Activated T-helper 1 cell treated with Interleukin-2 at 50 U/mL for 16 hours (primary cell): Measurements from ENCODE around the gene DIABLO.
"Not testable (repeated sequence)": the region's sequence is repeated elsewhere in the genome, so short reads cannot be mapped to it uniquely, and the experiment has no call there.

Source experiments
- DNase-seq: peaks from one replicate; pipeline ENCODE4 v3.0.0-alpha.2; 2020; ENCODE audit warnings: low read depth

The DIABLO gene

GRCh38 chr12:122225683-122226365, at the start of gene DIABLO:
Gene DIABLO (minus strand): TSS chr12:122226052. CDS start chr12:122226014, 38 bp downstream.
- peak; percentile 100 for DNase-seq

DNA sequence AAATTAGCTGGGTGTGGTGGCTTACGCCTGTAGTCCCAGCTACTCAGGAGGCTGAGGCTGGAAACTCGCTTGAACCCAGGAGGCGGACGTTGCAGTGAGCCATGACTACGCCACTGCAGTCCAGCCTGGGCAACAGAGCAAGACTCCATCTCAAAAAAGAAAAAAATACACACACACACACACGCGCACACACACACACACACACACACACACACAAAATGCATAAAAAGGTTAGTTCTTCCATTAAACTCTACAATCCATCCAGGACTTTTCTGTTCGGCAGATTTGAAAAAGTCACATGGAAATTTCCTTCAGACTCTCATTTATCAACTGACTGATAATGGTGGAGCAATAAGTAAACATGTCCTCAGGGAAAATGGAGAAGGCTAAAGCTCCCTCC, 49.6 kb upstream of the DIABLO start:
- no peak for DNase-seq

DNA sequence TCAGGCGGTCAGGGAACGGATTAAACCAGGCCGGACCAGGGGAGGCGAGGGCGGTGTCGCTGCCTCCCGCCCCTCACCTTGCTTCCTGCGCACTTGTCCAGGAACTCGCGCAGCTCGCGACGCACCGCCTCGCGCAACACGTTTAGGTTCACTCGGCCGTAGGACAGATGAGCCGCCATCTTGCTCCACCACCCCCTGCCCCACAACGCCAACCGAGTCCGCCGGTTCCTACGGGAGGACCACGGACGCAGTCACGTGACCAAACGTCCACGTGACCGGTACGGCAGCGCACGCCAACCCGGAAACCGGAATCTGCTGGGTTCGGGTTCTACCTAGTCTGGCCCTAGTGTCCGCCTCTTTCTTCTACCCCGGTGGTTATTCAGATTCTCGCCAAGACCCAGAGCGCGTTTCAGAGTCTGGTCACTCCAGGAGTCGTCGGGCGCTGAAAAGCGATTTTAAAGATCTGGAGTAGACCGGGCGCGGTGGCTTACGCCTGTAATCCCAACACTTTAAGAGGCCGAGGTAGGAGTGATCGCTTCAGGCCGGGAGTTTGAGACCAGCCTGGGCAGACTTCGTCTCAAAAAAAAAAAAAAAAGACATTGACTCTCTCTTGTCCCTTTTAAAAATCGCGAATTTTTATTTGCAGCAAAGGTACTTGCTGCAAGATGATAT, 40.5 kb upstream of the DIABLO start, which contains the start of gene VPS33A:
VPS33A (minus strand) TSS at position 265 of the 672 bp plus-strand sequence; CDS start at position 179, 86 bp downstream.
- peak; percentile 88 for DNase-seq

GRCh38 chr12:122265886-122266229, 40.0 kb upstream of the DIABLO start:
- DNase-seq, result no peak

- no peak for DNase-seq
Observed at GRCh38 chr12:122265476-122265875, 39.6 kb upstream of the DIABLO start.

GRCh38 chr12:122260735-122261134, 34.9 kb upstream of the DIABLO start:
- not testable (repeated sequence) for DNase-seq

DNA sequence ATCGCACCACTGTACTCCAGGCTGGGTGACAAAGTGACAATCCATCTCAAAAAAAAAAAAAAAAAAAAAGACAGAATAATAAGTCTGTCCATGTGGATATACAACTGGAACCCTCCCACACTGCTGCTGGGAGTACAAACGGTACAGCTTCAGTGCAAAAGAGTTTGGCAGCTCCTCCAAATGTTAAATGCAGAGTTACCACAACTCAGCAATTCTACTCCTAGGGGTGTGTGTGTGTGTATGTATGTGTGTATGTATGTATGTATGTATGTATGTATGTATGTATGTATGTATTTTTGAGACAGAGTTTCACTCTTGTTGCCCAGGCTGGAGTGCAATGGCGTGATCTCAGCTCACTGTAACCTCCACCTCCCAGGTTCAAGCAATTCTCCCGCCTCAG, 33.1 kb upstream of the DIABLO start:
- not testable (repeated sequence) for DNase-seq

DNA sequence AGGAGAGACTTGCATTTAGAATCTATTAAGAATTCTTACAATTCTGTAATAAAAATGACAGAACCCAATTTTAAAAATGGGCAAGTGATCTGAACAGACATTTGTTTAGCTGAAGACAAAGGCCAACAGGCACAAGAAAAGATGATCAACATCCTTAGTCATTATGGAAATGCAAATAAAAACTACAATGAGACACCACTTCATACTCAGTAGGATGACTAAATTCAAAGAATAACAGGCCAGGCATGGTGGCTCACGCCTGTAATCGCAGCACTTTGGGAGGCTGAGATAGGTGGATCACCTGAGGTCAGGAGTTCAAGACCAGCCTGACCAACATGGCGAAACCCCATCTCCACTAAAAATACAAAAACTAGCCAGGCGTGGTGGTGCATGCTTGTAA, 32.6 kb upstream of the DIABLO start:
- not testable (repeated sequence) for DNase-seq

DNA sequence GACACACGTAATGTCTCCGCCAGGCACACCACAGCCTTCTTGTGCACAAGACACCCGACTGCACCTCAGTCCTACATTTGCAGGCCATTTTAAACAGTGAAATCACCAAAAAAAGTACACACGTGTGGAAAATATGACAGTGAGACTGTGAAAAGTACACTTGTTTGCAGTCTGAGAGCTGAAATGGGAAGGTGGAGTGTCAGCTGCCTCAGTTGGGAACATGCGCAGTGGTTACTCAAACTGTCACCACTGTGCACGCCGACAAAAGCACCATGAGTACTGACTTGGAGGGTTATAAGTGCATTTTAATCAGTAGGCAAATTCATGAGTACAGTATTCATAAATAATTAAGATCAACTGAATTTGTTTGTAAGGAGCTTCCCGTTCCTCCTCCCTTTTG, 24.7 kb upstream of the DIABLO start:
- DNase-seq, result no peak

DNA sequence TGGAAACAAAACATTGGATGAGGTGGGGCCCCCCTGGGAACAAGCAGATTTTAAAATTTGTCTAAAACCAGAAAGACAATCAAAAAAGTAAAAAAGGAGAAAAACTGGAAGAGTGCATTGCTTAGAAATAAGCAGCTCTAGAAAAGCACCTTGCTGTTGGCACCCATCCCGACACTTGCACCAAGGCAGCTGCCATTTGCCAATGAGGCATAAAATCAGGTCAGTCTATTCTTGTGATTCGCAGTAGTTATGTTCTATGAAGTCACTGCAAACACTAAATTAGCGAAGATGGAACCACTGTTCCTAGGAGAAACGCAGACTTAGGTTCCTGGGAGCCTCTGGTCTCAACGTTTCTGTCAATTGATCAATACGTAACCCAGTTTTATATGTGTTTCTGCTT, 24.2 kb upstream of the DIABLO start:
- no peak for DNase-seq

GRCh38 chr12:122245553-122245952, 19.7 kb upstream of the DIABLO start:
- no peak for DNase-seq

DNA sequence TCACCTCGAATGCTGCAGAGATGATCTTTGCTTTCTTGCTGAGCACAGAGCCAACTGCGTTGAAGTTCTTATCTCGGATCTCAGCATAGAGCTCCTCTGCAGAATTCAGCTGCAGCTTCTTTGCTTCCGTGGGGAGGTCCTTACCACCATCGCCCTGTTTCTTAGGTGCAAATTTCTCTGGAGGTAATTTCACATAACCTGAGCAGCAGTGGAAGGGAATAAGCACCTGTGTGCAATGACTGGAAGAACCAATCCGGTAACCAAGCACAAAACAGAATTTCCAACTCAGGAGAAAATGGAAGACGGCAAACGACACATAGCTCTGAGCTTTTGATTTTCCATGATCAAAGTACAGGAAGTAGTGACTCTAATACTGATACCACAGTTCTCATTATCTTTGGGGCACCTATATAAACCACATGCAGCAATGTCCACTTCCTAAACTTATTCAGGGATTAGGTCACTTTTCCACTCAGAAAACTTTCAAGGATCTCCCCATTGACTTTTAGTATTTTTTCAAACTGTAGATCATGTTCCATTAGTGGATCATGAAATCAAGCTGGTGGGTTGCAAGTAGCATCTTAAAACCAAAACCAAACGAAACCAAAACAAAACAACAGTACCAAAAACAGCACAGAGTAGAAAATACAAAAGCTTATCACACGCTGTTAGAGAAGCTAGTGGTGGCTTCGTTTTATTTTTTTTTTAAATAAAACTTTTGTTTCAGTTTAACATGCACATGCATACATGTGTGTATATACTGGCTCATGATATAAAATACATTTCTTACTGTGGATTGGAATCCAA, 18.9 kb upstream of the DIABLO start:
- DNase-seq, result no peak

- no peak for DNase-seq
Observed at GRCh38 chr12:122243965-122244364, 18.1 kb upstream of the DIABLO start.

DNA sequence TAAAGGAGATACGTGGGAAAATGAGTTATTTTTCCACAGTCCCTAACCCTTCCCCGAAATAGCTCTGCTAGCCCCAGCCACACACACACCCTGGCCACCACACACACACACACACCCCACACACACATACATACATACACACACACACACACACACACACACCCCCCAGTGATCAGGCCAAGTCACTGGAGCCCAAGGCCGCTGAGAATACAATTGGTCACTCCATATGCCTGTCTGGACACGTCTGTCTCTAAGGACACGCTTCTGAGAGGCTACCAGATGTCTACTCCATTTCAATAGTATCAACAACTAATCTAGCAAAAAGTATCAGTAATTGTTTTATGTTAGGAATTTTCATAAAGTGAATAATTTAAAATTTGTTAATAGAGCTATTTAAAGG, 13.0 kb upstream of the DIABLO start:
- no peak for DNase-seq

DNA sequence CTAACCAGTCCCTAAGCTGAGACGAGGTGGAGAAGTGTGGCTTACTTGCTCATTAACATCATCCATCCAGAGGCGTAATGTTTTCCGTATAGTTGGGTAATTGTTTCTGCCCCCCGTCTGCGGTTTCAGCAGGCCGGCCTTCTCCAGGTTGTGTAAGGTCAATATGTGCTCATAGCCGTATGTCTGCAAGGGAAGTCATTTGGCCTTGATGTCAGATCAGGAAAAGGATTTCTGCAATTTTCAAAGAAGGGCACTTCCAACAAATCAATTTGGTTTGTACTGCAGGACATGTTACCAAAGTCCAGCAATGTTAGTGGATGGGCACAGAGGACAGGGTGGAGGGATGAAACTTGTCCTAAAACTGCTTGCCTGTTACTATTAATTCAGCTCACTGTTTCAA, 9.9 kb upstream of the DIABLO start:
- no peak for DNase-seq

DNA sequence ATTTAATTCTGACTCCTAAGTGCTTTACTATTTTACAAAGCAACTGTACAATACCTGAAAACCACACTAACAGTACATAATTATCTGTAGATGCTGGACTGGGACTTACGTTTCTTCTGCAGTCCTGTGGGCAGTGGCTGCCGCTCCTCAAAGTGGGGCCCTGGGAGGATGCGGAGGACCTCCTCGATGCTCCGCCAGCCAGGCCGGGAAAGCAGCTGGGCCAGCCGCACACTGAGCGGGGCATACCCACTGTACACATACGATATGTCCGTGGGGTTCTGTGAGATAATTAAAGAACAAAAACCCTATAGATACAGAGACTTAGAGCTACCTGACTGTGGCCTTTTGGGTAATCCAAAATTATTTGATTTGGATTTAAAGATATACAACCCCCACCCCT, 6.8 kb upstream of the DIABLO start:
- DNase-seq, result no peak

GRCh38 chr12:122230798-122231197, 4.9 kb upstream of the DIABLO start:
- DNase-seq, result no peak

DNA sequence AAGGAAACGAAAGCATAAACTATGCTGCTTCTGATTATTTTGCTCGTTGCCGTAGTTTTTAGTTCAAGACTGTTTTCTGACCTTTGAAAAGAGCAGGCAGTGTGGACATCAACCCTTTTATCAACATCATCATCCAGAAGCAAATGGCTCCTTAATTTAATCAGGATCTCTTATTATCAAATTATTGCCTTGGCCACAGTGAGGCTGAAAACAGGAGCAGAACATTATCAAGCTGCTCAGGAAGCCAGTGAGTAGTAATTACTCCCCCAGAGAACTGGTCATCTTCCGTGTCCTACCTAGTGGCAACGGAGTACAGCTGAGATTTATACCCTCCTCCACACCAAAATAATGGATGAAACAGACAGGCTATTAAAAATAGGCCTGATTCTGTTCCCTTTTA, 2.2 kb upstream of the DIABLO start:
- no peak for DNase-seq

GRCh38 chr12:122227341-122227740, 1.5 kb upstream of the DIABLO start:
- no peak for DNase-seq

GRCh38 chr12:122226366-122227125, 694 bp upstream of the DIABLO start:
- no peak for DNase-seq

DNA sequence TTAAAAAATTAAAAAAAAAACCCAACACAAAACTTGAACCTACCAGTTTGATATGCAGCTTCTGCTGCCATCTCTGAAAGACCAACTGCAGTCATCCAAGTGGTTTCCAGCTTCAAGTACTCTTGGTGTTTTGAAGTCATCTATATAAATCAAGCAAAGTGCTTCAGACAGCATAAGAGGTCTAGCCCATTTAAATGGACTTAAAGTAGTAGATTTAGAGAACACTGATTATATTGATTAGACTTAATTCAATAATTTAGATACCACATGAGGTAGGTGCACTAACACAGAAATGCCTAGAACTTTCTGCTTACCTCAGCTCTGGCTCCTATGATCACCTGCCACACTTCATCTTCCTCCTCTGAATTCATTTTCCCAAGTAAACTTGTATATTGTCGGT, 9.4 kb downstream of the DIABLO start:
- DNase-seq, result no peak

GRCh38 chr12:122215771-122216170, 10.1 kb downstream of the DIABLO start:
- DNase-seq, result no peak
